H1 (cell line): Measurements from ENCODE around the gene EMP3. TPM values are rescaled to one million over a fixed set of nuclear protein-coding genes. Genes with fewer than 3 reads are reported as not detected.

ENCODE experiments used
- CTCF ChIA-PET: fragments of 300-600 bp; sonication (Branson Sonifier 250); formaldehyde crosslinking; loops from one replicate; lab custom pipeline; 2021; ENCODE audit not compliant: partially characterized antibody; lab: Charles Lee
- POLR2A ChIA-PET: fragments of 300-600 bp; sonication (Branson Sonifier 250); formaldehyde crosslinking; loops from one replicate; lab custom pipeline; 2021; ENCODE audit warnings: inconsistent platforms; ENCODE audit not compliant: partially characterized antibody; lab: Charles Lee
- DNase-seq, 2 experiments: peaks; one replicate each; pipeline versions ENCODE4 v3.0.0 to v3.0.0-alpha.2; 2010 to 2022; ENCODE audit warnings: low spot score in 2 of 2, low read depth in 1 of 2, mixed read lengths in 1 of 2
- FAIRE-seq: peaks from 2 replicates; lab custom pipeline; 2011; peaks lifted over from hg19 to GRCh38; lab: Jason Lieb, UNC
- H2AFZ ChIP-seq: 2 replicates; pipeline ENCODE4 v1.8.1; 2012; ENCODE audit warnings: low read length, inconsistent platforms
- H2AK5ac ChIP-seq: 2 replicates; pipeline ENCODE4 v1.6.1; 2013; ENCODE audit warnings: low read depth, low read length
- H2BK120ac ChIP-seq: replicated peaks from 2 replicates; pipeline ENCODE3; 2013; ENCODE audit warnings: low read depth, low read length, inconsistent platforms
- H2BK12ac ChIP-seq: 2 replicates; pipeline ENCODE4 v1.6.1; 2013; ENCODE audit warnings: low read depth, low read length
- H2BK15ac ChIP-seq: 2 replicates; pipeline ENCODE4 v1.6.1; 2013; ENCODE audit warnings: low read length
- H2BK20ac ChIP-seq: 2 replicates; pipeline ENCODE4 v1.6.1; 2013; ENCODE audit warnings: low read length
- H2BK5ac ChIP-seq: 2 replicates; pipeline ENCODE4 v1.6.1; 2013; ENCODE audit warnings: low read depth, low read length
- H3K14ac ChIP-seq: 2 replicates; pipeline ENCODE4 v1.6.1; 2013; ENCODE audit warnings: inconsistent platforms; ENCODE audit not compliant: insufficient read length
- H3K18ac ChIP-seq: 2 replicates; pipeline ENCODE4 v1.6.1; 2013; ENCODE audit warnings: low read length; ENCODE audit errors: extremely low read depth
- H3K23ac ChIP-seq: 2 replicates; pipeline ENCODE4 v1.6.1; 2013; ENCODE audit warnings: inconsistent platforms; ENCODE audit not compliant: insufficient read length
- H3K23me2 ChIP-seq: 2 replicates; pipeline ENCODE4 v1.6.1; 2013; ENCODE audit warnings: low read depth, low read length
- H3K27ac ChIP-seq: 2 replicates; pipeline ENCODE4 v1.6.1; 2011; ENCODE audit warnings: low read depth, low read length, inconsistent platforms
- H3K27me3 ChIP-seq, 4 experiments: replicated peaks in 1 of 4; 1 replicate in 1 of 4; 2 replicates in 3 of 4; pipeline versions ENCODE4 v1.6.1 to v1.8.1; 2011 to 2013; ENCODE audit warnings: low read length in 3 of 4, mild to moderate bottlenecking in 3 of 4, inconsistent platforms in 2 of 4, mixed read lengths in 2 of 4, moderate library complexity in 1 of 4; ENCODE audit not compliant: control insufficient read depth in 3 of 4, insufficient read depth in 3 of 4; ENCODE audit errors: extremely low read depth in 1 of 4
- H3K36me3 ChIP-seq, 4 experiments: 2 replicates each; pipeline versions ENCODE4 v1.6.1 to v1.8.1; 2011 to 2013; ENCODE audit warnings: mild to moderate bottlenecking in 4 of 4, low read length in 3 of 4, moderate library complexity in 2 of 4, control low read depth in 1 of 4, inconsistent platforms in 1 of 4; ENCODE audit not compliant: insufficient read depth in 4 of 4, control insufficient read depth in 2 of 4
- H3K4ac ChIP-seq: replicated peaks from 2 replicates; pipeline ENCODE3; 2013; ENCODE audit warnings: low read length, low read depth, mixed read lengths, inconsistent platforms; ENCODE audit not compliant: insufficient read length
- H3K4me1 ChIP-seq, 4 experiments: replicated peaks in 1 of 4; 1 replicate in 1 of 4; 2 replicates in 3 of 4; pipeline versions ENCODE4 v1.6.1 to v1.8.1; 2011 to 2013; ENCODE audit warnings: low read length in 3 of 4, inconsistent platforms in 2 of 4, mixed read lengths in 1 of 4; ENCODE audit not compliant: insufficient read depth in 4 of 4, control insufficient read depth in 3 of 4
- H3K4me2 ChIP-seq, 2 experiments: 2 replicates each; pipeline versions ENCODE4 v1.6.1 to v1.8.1; 2011 to 2013; ENCODE audit warnings: low read depth in 2 of 2, low read length in 2 of 2, control low read depth in 1 of 2, inconsistent platforms in 1 of 2, mild to moderate bottlenecking in 1 of 2; ENCODE audit not compliant: insufficient read depth in 1 of 2
- H3K4me3 ChIP-seq, 4 experiments: fragments of 200-600, 300-600 bp in 1 of 4; sonication (generic), shearing (Covaris generic), sonication (Bioruptor Twin) in 1 of 4; 2 replicates each; pipeline versions ENCODE4 v1.5.1 to v1.8.1; 2011 to 2016; ENCODE audit warnings: low read length in 4 of 4, low read depth in 3 of 4, control low read depth in 2 of 4, inconsistent platforms in 2 of 4, mild to moderate bottlenecking in 2 of 4, mixed read lengths in 1 of 4, moderate library complexity in 1 of 4; ENCODE audit not compliant: insufficient read depth in 2 of 4; ENCODE audit errors: extremely low read depth in 1 of 4
- H3K56ac ChIP-seq: replicated peaks from 2 replicates; pipeline ENCODE3; 2013; ENCODE audit warnings: low read depth, mild to moderate bottlenecking, mixed read lengths, low read length, inconsistent platforms; ENCODE audit not compliant: insufficient read length
- H3K79me1 ChIP-seq: 2 replicates; pipeline ENCODE4 v1.6.1; 2013; ENCODE audit warnings: low read depth, low read length, control low read depth
- H3K79me2 ChIP-seq, 2 experiments: 2 replicates each; pipeline versions ENCODE4 v1.6.1 to v1.8.1; 2012 to 2013; ENCODE audit warnings: low read length in 2 of 2, mild to moderate bottlenecking in 2 of 2, inconsistent platforms in 1 of 2; ENCODE audit not compliant: insufficient read depth in 2 of 2, control insufficient read depth in 1 of 2
- H3K9ac ChIP-seq, 4 experiments: replicated peaks in 1 of 4; 1 replicate in 1 of 4; 2 replicates in 3 of 4; pipeline versions ENCODE4 v1.6.1 to v1.8.1; 2011 to 2013; ENCODE audit warnings: low read depth in 3 of 4, low read length in 3 of 4, control low read depth in 2 of 4, mild to moderate bottlenecking in 2 of 4, moderate library complexity in 2 of 4, inconsistent platforms in 1 of 4; ENCODE audit errors: extremely low read depth in 1 of 4
- H3K9me3 ChIP-seq, 2 experiments: 2 replicates each; pipeline versions ENCODE4 v1.6.1 to v1.8.1; 2012 to 2013; ENCODE audit warnings: mild to moderate bottlenecking in 2 of 2, moderate library complexity in 2 of 2, control low read depth in 1 of 2, inconsistent platforms in 1 of 2, low read depth in 1 of 2, low read length in 1 of 2, mixed read lengths in 1 of 2; ENCODE audit not compliant: insufficient read depth in 2 of 2
- H4K20me1 ChIP-seq, 2 experiments: replicated peaks in 1 of 2; 2 replicates each; pipeline versions ENCODE3 to v1.8.1; 2011 to 2013; ENCODE audit warnings: inconsistent platforms in 2 of 2, low read length in 2 of 2, mild to moderate bottlenecking in 1 of 2; ENCODE audit not compliant: insufficient read depth in 2 of 2, control insufficient read depth in 1 of 2
- H4K5ac ChIP-seq: 2 replicates; pipeline ENCODE4 v1.6.1; 2013; ENCODE audit warnings: low read length, low read depth, mixed read lengths, inconsistent platforms; ENCODE audit not compliant: insufficient read length
- H4K8ac ChIP-seq: 2 replicates; pipeline ENCODE4 v1.8.0; 2013; ENCODE audit warnings: mild to moderate bottlenecking, moderate library complexity, low read length, inconsistent platforms; ENCODE audit not compliant: insufficient read depth; ENCODE audit errors: extremely low read depth
- H4K91ac ChIP-seq: replicated peaks from 2 replicates; pipeline ENCODE3; 2013; ENCODE audit warnings: low read length, mixed read lengths, inconsistent platforms; ENCODE audit not compliant: insufficient read length
- ATF3 ChIP-seq: IDR thresholded peaks from 2 replicates; pipeline ENCODE4 v1.6.1; 2011; ENCODE audit warnings: low read depth, mild to moderate bottlenecking, low read length; ENCODE audit not compliant: insufficient read depth
- BCL11A ChIP-seq, 2 experiments: IDR thresholded peaks; one replicate each; pipeline ENCODE4 v1.6.1; 2011; ENCODE audit warnings: low read depth in 2 of 2, low read length in 2 of 2, mild to moderate bottlenecking in 2 of 2
- POLR2AphosphoS5 ChIP-seq: IDR thresholded peaks from 2 replicates; pipeline ENCODE4 v1.6.1; 2011; ENCODE audit warnings: low read depth, low read length
- ZNF274 ChIP-seq: IDR thresholded peaks from 2 replicates; pipeline ENCODE4 v1.7.0; 2012; ENCODE audit warnings: low read length, borderline replicate concordance; ENCODE audit errors: extremely low read depth
- WGBS, 2 experiments: shearing (Covaris generic) in 1 of 2; methylation state at CpG; one replicate each; pipeline versions ENCODE4 v1.1.6 to v1.1.7; 2013 to 2015; ENCODE audit warnings: low lambda C conversion rate in 2 of 2, mixed read lengths in 2 of 2, inconsistent platforms in 1 of 2, low coverage in 1 of 2, missing lambda C conversion rate in 1 of 2; ENCODE audit not compliant: insufficient replicate concordance in 2 of 2, insufficient coverage in 1 of 2, insufficient read length in 1 of 2; ENCODE audit errors: extremely low coverage in 1 of 2, missing lambda C conversion rate in 1 of 2; 5-methylcytosine and 5-hydroxymethylcytosine counted together
- polyA plus RNA-seq, 7 experiments: library from polyadenylated mRNA; depleted of rRNA in 3 of 7; stranded (reverse) in 5 of 7; unstranded in 2 of 7; fragments of >200 nt in 5 of 7; fragments of 200-250 nt in 2 of 7; gene quantifications; 1 replicate in 5 of 7; 2 replicates in 1 of 7; 4 replicates in 1 of 7; pipeline versions ENCODE4 v1.2.1 to v1.2.3, GENCODE V29; 2011 to 2013; ENCODE audit warnings: missing spikeins in 2 of 7, mixed read lengths in 2 of 7
- total RNA-seq: library from RNA; stranded (reverse); fragmentation: NEBNext Ultra II Directional; extraction: Animal tissue kit (Norgen Biotek cat#: 25700); gene quantifications from 2 replicates; pipeline ENCODE4 v1.2.1, GENCODE V29; 2021

Gene EMP3
- total and polyA plus RNA-seq, 2 of the 8 experiments (the other 6 are each of a cell fraction or from before 2014, with no cell fraction given) = 18.4 to 87.8 TPM

- Histone ChIP-seq H2BK15ac (no peak overlapping the region), H3K14ac (no peak overlapping the region)
- CTCF ChIA-PET = interaction anchor here (0.6 to 4.4 kb wide), 11 partner anchors 8 to 140 kb away, joined by 3 to 29 read pairs (median 4); no protein-coding TSS in a partner anchor
- DNase-seq = no peak
- TF ChIP-seq ATF3 (no peak), ZNF274 (no peak), BCL11A (IDR thresholded peaks at IDR 0.05; ENCODE audit: low read depth in 2 of 2, low read length in 2 of 2) (no peak), POLR2AphosphoS5 (no peak)
- TF ChIP-seq, all 59 proteins: peak for 0
- Histone ChIP-seq H3K4me1 (peaks cover 0 to 4% (median under 1%) of the 10 kb centered on the region in 4 experiments; a peak in 2 of 7 replicates), H2AK5ac (no peak overlapping the region), H4K5ac (no peak overlapping the region), H4K91ac (no peak overlapping the region), H2BK120ac (no peak overlapping the region), H3K23me2 (no peaks in the 10 kb centered on the region; the same call in 1 of the 2 replicates), H3K4me2 (no peak overlapping the region), H3K9me3 (no peaks in the 10 kb centered on the region), H2BK5ac (no peak overlapping the region), H3K9ac (no peak overlapping the region), H4K8ac (peak overlapping the region; percentile 57; the same call in 1 of the 2 replicates), H2AFZ (no peak overlapping the region), H2BK12ac (no peak overlapping the region), H3K23ac (no peak overlapping the region), H3K27me3 (no peaks in the 10 kb centered on the region), H3K79me2 (no peaks in the 10 kb centered on the region), H3K4me3 (no peak overlapping the region), H3K56ac (no peak overlapping the region), H3K36me3 (no peaks in the 10 kb centered on the region), H2BK20ac (no peak overlapping the region), H4K20me1 (no peaks in the 10 kb centered on the region), H3K18ac (no peak overlapping the region), H3K79me1 (no peaks in the 10 kb centered on the region), H3K4ac (no peak overlapping the region), H3K27ac (no peak overlapping the region)
- 94% methylated on average over 11 of the region's 11 CpGs; no CpG with 5 or more reads in 1 of the 2 experiments for WGBS, 2 experiments
- POLR2A ChIA-PET = interaction anchor here (0.6 to 0.9 kb wide), 2 partner anchors 9 to 54 kb away, joined by 3 to 4 read pairs; no protein-coding TSS in a partner anchor
- no peak for FAIRE-seq
Measured at GRCh38 chr19:48340995-48341394, 15.6 kb downstream of the EMP3 start.
